ENCODE data around the gene HOXD9.

GRCh38 chr2:176146645-176147044, 24.1 kb downstream of the HOXD9 start:
- TF ChIP-seq, protein P1, sequence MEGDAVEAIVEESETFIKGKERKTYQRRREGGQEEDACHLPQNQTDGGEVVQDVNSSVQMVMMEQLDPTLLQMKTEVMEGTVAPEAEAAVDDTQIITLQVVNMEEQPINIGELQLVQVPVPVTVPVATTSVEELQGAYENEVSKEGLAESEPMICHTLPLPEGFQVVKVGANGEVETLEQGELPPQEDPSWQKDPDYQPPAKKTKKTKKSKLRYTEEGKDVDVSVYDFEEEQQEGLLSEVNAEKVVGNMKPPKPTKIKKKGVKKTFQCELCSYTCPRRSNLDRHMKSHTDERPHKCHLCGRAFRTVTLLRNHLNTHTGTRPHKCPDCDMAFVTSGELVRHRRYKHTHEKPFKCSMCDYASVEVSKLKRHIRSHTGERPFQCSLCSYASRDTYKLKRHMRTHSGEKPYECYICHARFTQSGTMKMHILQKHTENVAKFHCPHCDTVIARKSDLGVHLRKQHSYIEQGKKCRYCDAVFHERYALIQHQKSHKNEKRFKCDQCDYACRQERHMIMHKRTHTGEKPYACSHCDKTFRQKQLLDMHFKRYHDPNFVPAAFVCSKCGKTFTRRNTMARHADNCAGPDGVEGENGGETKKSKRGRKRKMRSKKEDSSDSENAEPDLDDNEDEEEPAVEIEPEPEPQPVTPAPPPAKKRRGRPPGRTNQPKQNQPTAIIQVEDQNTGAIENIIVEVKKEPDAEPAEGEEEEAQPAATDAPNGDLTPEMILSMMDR (IDR thresholded peaks at IDR 0.05; ENCODE audit: insufficient read depth, low read length) = no peak
- TF ChIP-seq POLR2AphosphoS5 (IDR thresholded peaks at IDR 0.05; ENCODE audit: low read depth) (no peak), GABPA (IDR thresholded peaks at IDR 0.05; ENCODE audit: low read depth) (no peak)

Data from HL-60 (cell line).